ENCODE measurements around the gene SATB1.

DNA sequence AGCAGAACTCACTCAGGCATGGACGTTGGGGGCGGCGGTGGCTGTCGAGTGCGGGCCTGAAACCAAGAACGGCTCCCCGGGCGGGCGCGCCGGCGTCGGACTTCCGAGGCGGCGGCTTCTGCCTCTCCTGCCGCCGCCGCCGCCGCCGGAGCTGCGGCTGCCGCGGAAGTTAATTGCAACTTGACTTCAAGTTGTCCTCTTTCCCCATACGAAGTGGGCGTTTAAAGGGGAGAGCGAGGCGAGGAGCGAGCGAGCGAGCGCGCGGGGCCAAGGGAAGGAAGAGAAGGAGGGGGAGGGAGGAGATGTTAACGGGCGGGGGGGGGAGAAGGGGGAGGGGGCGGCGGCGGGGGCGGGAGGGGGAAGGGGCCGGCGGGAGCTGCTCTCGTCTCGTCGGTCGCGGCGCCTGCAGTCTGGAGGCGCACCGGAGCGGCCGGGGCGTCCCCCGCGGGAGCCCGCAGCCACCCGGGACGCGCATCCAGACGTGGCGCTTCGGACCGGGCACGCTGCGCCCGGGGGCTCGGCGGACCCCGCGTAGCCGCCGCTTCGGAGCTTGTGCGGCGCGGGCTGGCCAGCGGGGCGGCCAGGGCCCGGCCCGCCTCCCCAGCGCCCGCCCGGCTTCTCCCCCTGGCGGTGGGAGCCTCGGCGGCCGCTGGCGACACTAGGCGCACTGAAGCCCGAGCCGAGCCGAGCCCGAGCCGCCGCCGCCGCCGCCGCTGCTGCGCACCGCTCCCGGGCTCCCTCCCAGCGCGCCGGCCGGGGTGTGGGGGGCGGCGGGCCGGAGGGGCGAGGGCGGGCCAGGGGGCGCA is 19.7 kb upstream of the SATB1 start:
- TF ChIP-seq, protein P1, sequence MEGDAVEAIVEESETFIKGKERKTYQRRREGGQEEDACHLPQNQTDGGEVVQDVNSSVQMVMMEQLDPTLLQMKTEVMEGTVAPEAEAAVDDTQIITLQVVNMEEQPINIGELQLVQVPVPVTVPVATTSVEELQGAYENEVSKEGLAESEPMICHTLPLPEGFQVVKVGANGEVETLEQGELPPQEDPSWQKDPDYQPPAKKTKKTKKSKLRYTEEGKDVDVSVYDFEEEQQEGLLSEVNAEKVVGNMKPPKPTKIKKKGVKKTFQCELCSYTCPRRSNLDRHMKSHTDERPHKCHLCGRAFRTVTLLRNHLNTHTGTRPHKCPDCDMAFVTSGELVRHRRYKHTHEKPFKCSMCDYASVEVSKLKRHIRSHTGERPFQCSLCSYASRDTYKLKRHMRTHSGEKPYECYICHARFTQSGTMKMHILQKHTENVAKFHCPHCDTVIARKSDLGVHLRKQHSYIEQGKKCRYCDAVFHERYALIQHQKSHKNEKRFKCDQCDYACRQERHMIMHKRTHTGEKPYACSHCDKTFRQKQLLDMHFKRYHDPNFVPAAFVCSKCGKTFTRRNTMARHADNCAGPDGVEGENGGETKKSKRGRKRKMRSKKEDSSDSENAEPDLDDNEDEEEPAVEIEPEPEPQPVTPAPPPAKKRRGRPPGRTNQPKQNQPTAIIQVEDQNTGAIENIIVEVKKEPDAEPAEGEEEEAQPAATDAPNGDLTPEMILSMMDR (IDR thresholded peaks at IDR 0.05): peak in 2 of 7 experiments; percentile 19 to 70
- TF ChIP-seq POLR2A (IDR thresholded peaks at IDR 0.05): no peak
